ENCODE data around the gene PDLIM3.

- no peak for TF ChIP-seq CTCF (IDR thresholded peaks at IDR 0.05)
- no peak for TF ChIP-seq POLR2A (IDR thresholded peaks at IDR 0.05)
Observed at GRCh38 chr4:185560316-185560715, 25.0 kb upstream of the PDLIM3 start.

Data from uterus (tissue), 2 donors.